Measurements from ENCODE around the gene RBM33. TPM values are rescaled to one million over a fixed set of nuclear protein-coding genes. Genes with fewer than 3 reads are reported as not detected.

RBM33 gene
- total and polyA plus RNA-seq, 2 of the 4 experiments (the other 2 are of a cell fraction), result 7.3 to 10.8 TPM

DNA sequence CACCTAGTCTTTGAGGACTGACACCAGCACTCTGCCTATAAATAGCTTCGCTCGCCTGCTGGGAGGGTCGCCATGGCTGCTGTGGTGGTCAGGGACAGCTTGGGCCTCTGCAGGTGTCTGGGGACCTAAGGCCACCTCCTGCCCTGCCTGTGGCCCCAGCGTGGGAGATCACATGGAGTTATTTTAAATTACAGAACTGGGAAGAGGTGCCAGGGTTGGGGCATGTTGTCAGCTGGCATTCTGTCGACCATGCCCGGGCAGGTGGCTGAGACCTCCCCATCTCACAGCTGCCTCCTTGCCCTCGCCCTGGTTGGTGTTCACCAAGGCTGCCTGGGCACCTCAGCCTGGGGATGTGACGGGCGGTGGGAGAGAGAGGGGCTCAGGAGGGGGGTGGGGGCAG lies 149.7 kb downstream of the RBM33 start:
- intact Hi-C loops (cut with micrococcal nuclease), result loop anchor here (10.0 kb wide), 1 partner anchor 1341 kb away; the partner anchor contains the start of gene UBE3C
- H3K4me3 ChIP-seq (ENCODE audit: insufficient read depth, low read depth, low read length), result no peak overlapping the region
- H4K8ac ChIP-seq (ENCODE audit: low read depth in 2 of 2, low read length in 2 of 2), result no peak overlapping the region
- H3K4me1 ChIP-seq (ENCODE audit: control insufficient read depth, insufficient read depth, low read length), result peaks cover 2% of the 10 kb centered on the region; the same call in 1 of the 2 replicates
- no peak for DNase-seq
- H3K9ac ChIP-seq (ENCODE audit: low read depth, low read length), result no peak overlapping the region
- no peaks in the 10 kb centered on the region for H3K9me3 ChIP-seq (ENCODE audit: control insufficient read depth, insufficient read depth, low read length)
- no peak overlapping the region for H3K18ac ChIP-seq (ENCODE audit: low read depth, low read length)
- no peak overlapping the region for H2BK120ac ChIP-seq (ENCODE audit: low read depth, low read length)
- H4K5ac ChIP-seq (ENCODE audit: low read depth, low read length), result no peak overlapping the region
- no peak for ATAC-seq (ENCODE audit: low read depth)
- no peak overlapping the region for H2BK15ac ChIP-seq (ENCODE audit: low read depth, low read length)
- no peak overlapping the region for H2BK20ac ChIP-seq (ENCODE audit: low read depth, low read length)
- TF ChIP-seq NFE2L2 (IDR thresholded peaks at IDR 0.05; ENCODE audit: low read depth, low read length), result no peak
- no peak for TF ChIP-seq POLR2A (IDR thresholded peaks at IDR 0.05; ENCODE audit: low read depth, low read length)
- TF ChIP-seq CEBPB (IDR thresholded peaks at IDR 0.05; ENCODE audit: low read depth, low read length), result no peak
- TF ChIP-seq ELK1 (IDR thresholded peaks at IDR 0.05; ENCODE audit: borderline replicate concordance, low read depth, low read length), result no peak
- TF ChIP-seq MXI1 (IDR thresholded peaks at IDR 0.05; ENCODE audit: borderline replicate concordance, low read depth, low read length), result no peak
- TF ChIP-seq, protein P1, sequence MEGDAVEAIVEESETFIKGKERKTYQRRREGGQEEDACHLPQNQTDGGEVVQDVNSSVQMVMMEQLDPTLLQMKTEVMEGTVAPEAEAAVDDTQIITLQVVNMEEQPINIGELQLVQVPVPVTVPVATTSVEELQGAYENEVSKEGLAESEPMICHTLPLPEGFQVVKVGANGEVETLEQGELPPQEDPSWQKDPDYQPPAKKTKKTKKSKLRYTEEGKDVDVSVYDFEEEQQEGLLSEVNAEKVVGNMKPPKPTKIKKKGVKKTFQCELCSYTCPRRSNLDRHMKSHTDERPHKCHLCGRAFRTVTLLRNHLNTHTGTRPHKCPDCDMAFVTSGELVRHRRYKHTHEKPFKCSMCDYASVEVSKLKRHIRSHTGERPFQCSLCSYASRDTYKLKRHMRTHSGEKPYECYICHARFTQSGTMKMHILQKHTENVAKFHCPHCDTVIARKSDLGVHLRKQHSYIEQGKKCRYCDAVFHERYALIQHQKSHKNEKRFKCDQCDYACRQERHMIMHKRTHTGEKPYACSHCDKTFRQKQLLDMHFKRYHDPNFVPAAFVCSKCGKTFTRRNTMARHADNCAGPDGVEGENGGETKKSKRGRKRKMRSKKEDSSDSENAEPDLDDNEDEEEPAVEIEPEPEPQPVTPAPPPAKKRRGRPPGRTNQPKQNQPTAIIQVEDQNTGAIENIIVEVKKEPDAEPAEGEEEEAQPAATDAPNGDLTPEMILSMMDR (conservative IDR thresholded peaks at IDR 0.05; ENCODE audit: low read depth, low read length), result no peak
- TF ChIP-seq FOS (IDR thresholded peaks at IDR 0.05; ENCODE audit: low read depth, low read length), result no peak
- no peak for TF ChIP-seq RAD21 (IDR thresholded peaks at IDR 0.05; ENCODE audit: low read length)
- no peak for TF ChIP-seq MAZ (IDR thresholded peaks at IDR 0.05; ENCODE audit: borderline replicate concordance, low read depth, low read length)
- TF ChIP-seq RCOR1 (IDR thresholded peaks at IDR 0.05; ENCODE audit: insufficient replicate concordance, low read length), result no peak
- no peak for TF ChIP-seq BHLHE40 (IDR thresholded peaks at IDR 0.05; ENCODE audit: low read depth, low read length)
- in situ Hi-C loops (cut with MboI; ENCODE audit: low sequenced_read_pairs), result no loop called here
- H2AFZ ChIP-seq (replicated peaks; ENCODE audit: low read length, poor library complexity), result no peak overlapping the region
- no peak overlapping the region for H3K4me2 ChIP-seq (ENCODE audit: low read depth, low read length)
- H2BK5ac ChIP-seq (ENCODE audit: low read depth, low read length, poor library complexity, severe bottlenecking), result no peak overlapping the region
- H3K27ac ChIP-seq (ENCODE audit: insufficient read depth, low read length), result no peak overlapping the region
- no peak overlapping the region for H4K91ac ChIP-seq (ENCODE audit: insufficient read depth, low read depth, low read length)
- POLR2A ChIA-PET (ENCODE audit: unreplicated experiment), result no interaction called here
- CTCF ChIA-PET, result no interaction called here
- no peaks in the 10 kb centered on the region for H4K20me1 ChIP-seq (ENCODE audit: insufficient read depth, low read length)
- no peaks in the 10 kb centered on the region for H3K79me1 ChIP-seq (ENCODE audit: low read depth in 1 of 2, low read length in 2 of 2)
- no peak overlapping the region for H2AK5ac ChIP-seq (ENCODE audit: low read depth, low read length)
- H3K9me1 ChIP-seq (ENCODE audit: insufficient read depth, low read length), result peaks cover 4% of the 10 kb centered on the region; the same call in 1 of the 2 replicates
- dilution Hi-C loops (cut with HindIII; ENCODE audit: low sequenced_read_pairs, unreplicated experiment), result no loop called here
- WGBS, 2 experiments (ENCODE audit: extremely low coverage in 2 of 2, insufficient read length in 1 of 2), result 100% methylated on average over 1 of the region's 9 CpGs; no CpG with 5 or more reads in 1 of the 2 experiments
- H3K14ac ChIP-seq (replicated peaks; ENCODE audit: low read depth, low read length), result no peak overlapping the region
- BruUV-seq (replicated peaks), result no TSS peak
- no peak overlapping the region for H2AK9ac ChIP-seq (replicated peaks; ENCODE audit: low read depth, low read length, poor library complexity)
- H3K56ac ChIP-seq (ENCODE audit: extremely low read depth, insufficient read depth, low read length), result no peak overlapping the region
- no peak overlapping the region for H3K4ac ChIP-seq (ENCODE audit: low read depth, low read length)
- H3K27me3 ChIP-seq (ENCODE audit: control insufficient read depth, insufficient read depth, low read length), result peaks cover 14% of the 10 kb centered on the region
- H3K23ac ChIP-seq (ENCODE audit: low read depth, low read length), result no peak overlapping the region
- H3K36me3 ChIP-seq (ENCODE audit: control insufficient read depth, insufficient read depth, low read length), result no peaks in the 10 kb centered on the region
